Chondrocyte (in vitro differentiated cells): ENCODE results near the gene TMOD2. TPM values are rescaled to one million over a fixed set of nuclear protein-coding genes. Genes with fewer than 3 reads are reported as not detected.

Source experiments
- DNase-seq: peaks from one replicate; pipeline ENCODE4 v3.0.0; 2021; ENCODE audit warnings: mixed read lengths, low spot score
- H3K27ac Mint-ChIP-seq: one replicate; pipeline ENCODE4 v1.8.0; 2021; ENCODE audit warnings: mild to moderate bottlenecking, moderate library complexity, mixed read lengths; ENCODE audit not compliant: unreplicated experiment
- H3K27me3 Mint-ChIP-seq: 2 replicates; pipeline ENCODE4 v1.8.0; 2021; ENCODE audit warnings: low read depth, mixed read lengths
- H3K36me3 Mint-ChIP-seq: 2 replicates; pipeline ENCODE4 v1.8.0; 2021; ENCODE audit warnings: low read depth, mixed read lengths
- H3K4me1 Mint-ChIP-seq: 2 replicates; pipeline ENCODE4 v1.8.0; 2021; ENCODE audit warnings: low read depth, mild to moderate bottlenecking, mixed read lengths
- H3K4me3 Mint-ChIP-seq: one replicate; pipeline ENCODE4 v1.8.0; 2021; ENCODE audit warnings: mild to moderate bottlenecking, moderate library complexity, mixed read lengths; ENCODE audit not compliant: unreplicated experiment
- H3K9me3 Mint-ChIP-seq: 2 replicates; pipeline ENCODE4 v1.8.0; 2021; ENCODE audit warnings: low read depth, mixed read lengths
- CTCF ChIP-seq: fragments of 200-600 bp; sonication (generic); IDR thresholded peaks from 2 replicates; pipeline ENCODE4 v1.5.0; 2021; ENCODE audit warnings: antibody characterized with exemption, mild to moderate bottlenecking, moderate library complexity
- total RNA-seq: library from RNA; stranded (reverse); gene quantifications from 3 replicates; pipeline ENCODE4 v1.2.1, GENCODE V29; 2021

The TMOD2 gene
- total RNA-seq, 1 donor from 2014 or later, result 7.8 TPM

- peaks cover 4% of the 10 kb centered on the region for H3K4me1 Mint-ChIP-seq
- peaks cover 18% of the 10 kb centered on the region for H3K36me3 Mint-ChIP-seq
- no peak overlapping the region for H3K4me3 Mint-ChIP-seq
- no peaks in the 10 kb centered on the region for H3K27me3 Mint-ChIP-seq
- H3K9me3 Mint-ChIP-seq, result no peaks in the 10 kb centered on the region
- no peak for TF ChIP-seq CTCF
- no peak for DNase-seq
- no peak overlapping the region for H3K27ac Mint-ChIP-seq
Measured at GRCh38 chr15:51806123-51806522, 54.7 kb downstream of the TMOD2 start.

DNA sequence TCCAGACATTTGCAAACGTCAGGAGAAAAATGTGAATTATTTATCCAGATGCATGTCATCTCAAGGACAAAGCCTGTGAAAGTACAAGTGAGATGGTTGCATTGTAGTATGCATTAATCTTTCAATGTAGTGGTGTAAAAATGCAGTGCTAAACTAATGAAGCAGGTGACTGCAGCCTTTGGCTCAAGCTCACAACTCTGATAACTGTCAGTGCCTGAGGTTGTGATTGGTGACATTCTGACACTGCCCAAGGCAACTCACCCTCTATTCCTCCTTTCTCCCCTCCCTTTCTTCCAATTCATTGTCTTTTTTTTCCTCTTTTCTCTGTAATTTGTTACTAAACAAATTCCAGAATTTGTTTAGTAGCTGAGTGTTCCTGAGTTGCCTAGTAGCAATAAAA is 58.1 kb downstream of the TMOD2 start:
- H3K4me3 Mint-ChIP-seq, result no peak overlapping the region
- no peak for DNase-seq
- no peak for TF ChIP-seq CTCF
- no peaks in the 10 kb centered on the region for H3K4me1 Mint-ChIP-seq
- H3K9me3 Mint-ChIP-seq, result no peaks in the 10 kb centered on the region
- no peaks in the 10 kb centered on the region for H3K27me3 Mint-ChIP-seq
- H3K27ac Mint-ChIP-seq, result no peak overlapping the region
- H3K36me3 Mint-ChIP-seq, result peaks cover 19% of the 10 kb centered on the region

- Mint-ChIP-seq H3K27ac (no peak overlapping the region), H3K4me1 (peaks cover 2% of the 10 kb centered on the region), H3K27me3 (no peaks in the 10 kb centered on the region), H3K4me3 (no peak overlapping the region), H3K36me3 (peaks cover 5% of the 10 kb centered on the region), H3K9me3 (no peaks in the 10 kb centered on the region)
- no peak for DNase-seq
- TF ChIP-seq CTCF, result no peak
Measured at GRCh38 chr15:51812598-51812997, 61.2 kb downstream of the TMOD2 start.

DNA sequence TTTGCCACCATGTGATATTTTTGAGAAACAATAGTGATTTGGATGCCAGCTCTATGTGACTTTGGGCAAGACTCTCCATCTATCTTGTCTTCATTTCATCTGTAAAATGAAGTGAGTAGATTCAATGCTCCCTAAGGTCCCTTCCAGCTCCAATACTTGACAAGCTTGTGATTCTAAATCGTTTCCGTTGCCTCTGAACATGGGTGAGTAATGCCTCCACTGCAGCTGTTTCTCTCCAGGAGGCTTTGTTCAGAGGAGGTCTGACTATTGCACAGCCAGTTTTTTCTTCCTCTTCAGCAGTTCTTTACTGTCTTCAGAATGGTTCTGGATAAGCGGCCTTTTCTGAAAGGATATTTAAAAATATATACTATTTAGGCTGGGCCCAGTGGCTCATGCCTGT is 63.2 kb downstream of the TMOD2 start:
- Mint-ChIP-seq H3K4me3 (no peak overlapping the region), H3K36me3 (peaks cover 4% of the 10 kb centered on the region), H3K4me1 (peaks cover 2% of the 10 kb centered on the region), H3K27me3 (no peaks in the 10 kb centered on the region), H3K9me3 (peaks cover 1% of the 10 kb centered on the region), H3K27ac (peak overlapping the region; percentile 27)
- no peak for TF ChIP-seq CTCF
- DNase-seq, result no peak

GRCh38 chr15:51816611-51817010 is 65.2 kb downstream of the TMOD2 start:
- H3K27ac Mint-ChIP-seq, result no peak overlapping the region
- H3K9me3 Mint-ChIP-seq, result peaks cover 15% of the 10 kb centered on the region
- peaks cover 13% of the 10 kb centered on the region for H3K36me3 Mint-ChIP-seq
- H3K4me1 Mint-ChIP-seq, result peaks cover 2% of the 10 kb centered on the region
- TF ChIP-seq CTCF, result no peak
- H3K4me3 Mint-ChIP-seq, result no peak overlapping the region
- no peak for DNase-seq
- H3K27me3 Mint-ChIP-seq, result no peaks in the 10 kb centered on the region
